ENCODE data around the gene RAB8A. TPM values are rescaled to one million over a fixed set of nuclear protein-coding genes. Genes with fewer than 3 reads are reported as not detected.

Gene RAB8A
- total RNA-seq, 1 experiment from 2014 or later = 126 TPM

DNA sequence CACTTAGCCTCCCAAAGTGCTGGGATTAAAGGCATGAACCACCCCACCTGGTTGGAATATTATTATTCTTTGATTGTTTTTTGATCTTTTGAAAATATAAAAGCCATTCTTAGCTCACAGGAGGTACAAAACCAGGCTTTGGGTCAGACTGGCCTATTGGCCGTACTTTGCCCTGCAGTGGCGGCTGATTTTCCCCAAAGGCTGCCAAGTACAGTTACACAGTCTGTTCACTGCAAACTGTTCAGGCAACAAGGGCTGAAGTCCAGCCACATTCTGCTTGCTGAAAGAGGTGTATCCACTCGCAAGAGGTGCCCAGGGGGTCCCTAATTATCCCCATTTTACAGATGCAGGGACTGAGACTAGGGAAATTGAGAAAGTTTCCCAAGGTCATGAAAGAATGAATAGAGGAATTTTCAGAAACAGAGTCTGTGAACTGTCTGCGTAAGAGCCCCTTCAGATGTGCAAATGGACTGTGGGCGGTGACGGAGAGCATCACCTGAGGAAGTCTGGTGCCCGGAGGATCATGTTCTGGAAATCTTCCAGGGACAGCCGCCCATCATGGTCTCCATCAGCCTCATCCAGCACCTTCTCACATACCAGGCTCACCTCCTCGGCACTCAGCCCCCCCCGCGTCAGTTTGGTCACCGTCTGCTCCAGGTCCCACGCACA lies 52.7 kb downstream of the RAB8A start:
- ChIA-PET CTCF (no interaction called here), POLR2A (ENCODE audit: low non-redundant PET) (no interaction called here)
- H3K27me3 ChIP-seq (replicated peaks; ENCODE audit: insufficient read depth, low read depth, low read length, poor library complexity) = no peaks in the 10 kb centered on the region
- no peak for DNase-seq (ENCODE audit: low spot score)
- H3K9me3 ChIP-seq (ENCODE audit: low read depth, low read length, poor library complexity, severe bottlenecking) = no peaks in the 10 kb centered on the region
- no peaks in the 10 kb centered on the region for H3K36me3 ChIP-seq (ENCODE audit: insufficient read depth, low read length, poor library complexity, severe bottlenecking)
- no peak overlapping the region for H3K4me3 ChIP-seq (ENCODE audit: low read depth, low read length, poor library complexity, severe bottlenecking)
- BruUV-seq (replicated peaks) = no TSS peak
- intact Hi-C loops (cut with micrococcal nuclease; ENCODE audit: unreplicated experiment) = no loop called here
- TF ChIP-seq EZH2 (IDR thresholded peaks at IDR 0.05; ENCODE audit: borderline replicate concordance, low read depth, low read length, poor library complexity, severe bottlenecking) = no peak
- TF ChIP-seq, protein P1, sequence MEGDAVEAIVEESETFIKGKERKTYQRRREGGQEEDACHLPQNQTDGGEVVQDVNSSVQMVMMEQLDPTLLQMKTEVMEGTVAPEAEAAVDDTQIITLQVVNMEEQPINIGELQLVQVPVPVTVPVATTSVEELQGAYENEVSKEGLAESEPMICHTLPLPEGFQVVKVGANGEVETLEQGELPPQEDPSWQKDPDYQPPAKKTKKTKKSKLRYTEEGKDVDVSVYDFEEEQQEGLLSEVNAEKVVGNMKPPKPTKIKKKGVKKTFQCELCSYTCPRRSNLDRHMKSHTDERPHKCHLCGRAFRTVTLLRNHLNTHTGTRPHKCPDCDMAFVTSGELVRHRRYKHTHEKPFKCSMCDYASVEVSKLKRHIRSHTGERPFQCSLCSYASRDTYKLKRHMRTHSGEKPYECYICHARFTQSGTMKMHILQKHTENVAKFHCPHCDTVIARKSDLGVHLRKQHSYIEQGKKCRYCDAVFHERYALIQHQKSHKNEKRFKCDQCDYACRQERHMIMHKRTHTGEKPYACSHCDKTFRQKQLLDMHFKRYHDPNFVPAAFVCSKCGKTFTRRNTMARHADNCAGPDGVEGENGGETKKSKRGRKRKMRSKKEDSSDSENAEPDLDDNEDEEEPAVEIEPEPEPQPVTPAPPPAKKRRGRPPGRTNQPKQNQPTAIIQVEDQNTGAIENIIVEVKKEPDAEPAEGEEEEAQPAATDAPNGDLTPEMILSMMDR (conservative IDR thresholded peaks at IDR 0.05; ENCODE audit: low read depth, low read length) = no peak
- H3K27ac ChIP-seq (ENCODE audit: low read depth, low read length, poor library complexity, severe bottlenecking) = no peak overlapping the region
- no peaks in the 10 kb centered on the region for H3K4me1 ChIP-seq (ENCODE audit: insufficient read depth, low read length, poor library complexity, severe bottlenecking)

GRCh38 chr19:16166417-16166816 lies 54.7 kb downstream of the RAB8A start:
- Histone ChIP-seq H3K4me3 (ENCODE audit: low read depth, low read length, poor library complexity, severe bottlenecking) (no peak overlapping the region), H3K9me3 (ENCODE audit: low read depth, low read length, poor library complexity, severe bottlenecking) (no peaks in the 10 kb centered on the region), H3K4me1 (ENCODE audit: insufficient read depth, low read length, poor library complexity, severe bottlenecking) (no peaks in the 10 kb centered on the region), H3K27ac (ENCODE audit: low read depth, low read length, poor library complexity, severe bottlenecking) (no peak overlapping the region), H3K27me3 (replicated peaks; ENCODE audit: insufficient read depth, low read depth, low read length, poor library complexity) (no peaks in the 10 kb centered on the region), H3K36me3 (ENCODE audit: insufficient read depth, low read length, poor library complexity, severe bottlenecking) (no peaks in the 10 kb centered on the region)
- no peak for TF ChIP-seq EZH2 (IDR thresholded peaks at IDR 0.05; ENCODE audit: borderline replicate concordance, low read depth, low read length, poor library complexity, severe bottlenecking)
- TF ChIP-seq, protein P1 (conservative IDR thresholded peaks at IDR 0.05; ENCODE audit: low read depth, low read length) = no peak
- CTCF ChIA-PET = no interaction called here
- no peak for DNase-seq (ENCODE audit: low spot score)
- no TSS peak for BruUV-seq (replicated peaks)
- POLR2A ChIA-PET (ENCODE audit: low non-redundant PET) = no interaction called here
- intact Hi-C loops (cut with micrococcal nuclease; ENCODE audit: unreplicated experiment) = no loop called here

GRCh38 chr19:16167055-16167454 lies 55.4 kb downstream of the RAB8A start:
- Histone ChIP-seq H3K4me3 (ENCODE audit: low read depth, low read length, poor library complexity, severe bottlenecking) (no peak overlapping the region), H3K4me1 (ENCODE audit: insufficient read depth, low read length, poor library complexity, severe bottlenecking) (no peaks in the 10 kb centered on the region), H3K27me3 (replicated peaks; ENCODE audit: insufficient read depth, low read depth, low read length, poor library complexity) (no peaks in the 10 kb centered on the region), H3K27ac (ENCODE audit: low read depth, low read length, poor library complexity, severe bottlenecking) (no peak overlapping the region), H3K36me3 (ENCODE audit: insufficient read depth, low read length, poor library complexity, severe bottlenecking) (no peaks in the 10 kb centered on the region), H3K9me3 (ENCODE audit: low read depth, low read length, poor library complexity, severe bottlenecking) (no peaks in the 10 kb centered on the region)
- CTCF ChIA-PET = no interaction called here
- TF ChIP-seq, protein P1 (conservative IDR thresholded peaks at IDR 0.05; ENCODE audit: low read depth, low read length) = no peak
- no peak for TF ChIP-seq EZH2 (IDR thresholded peaks at IDR 0.05; ENCODE audit: borderline replicate concordance, low read depth, low read length, poor library complexity, severe bottlenecking)
- no peak for DNase-seq (ENCODE audit: low spot score)
- POLR2A ChIA-PET (ENCODE audit: low non-redundant PET) = no interaction called here
- intact Hi-C loops (cut with micrococcal nuclease; ENCODE audit: unreplicated experiment) = no loop called here
- BruUV-seq (replicated peaks) = no TSS peak

All from A673 (cell line).